Measurements from ENCODE around the gene BNIP3. TPM values are rescaled to one million over a fixed set of nuclear protein-coding genes. Genes with fewer than 3 reads are reported as not detected.

Gene BNIP3
- total RNA-seq, 1 experiment from 2014 or later, result 113 TPM

GRCh38 chr10:131928248-131929095 lies 53.3 kb downstream of the BNIP3 start:
- peaks cover 20% of the 10 kb centered on the region for H3K36me3 Mint-ChIP-seq
- H3K27ac Mint-ChIP-seq, result peak overlapping the region; percentile 35
- peaks cover 67% of the 10 kb centered on the region for H3K4me1 Mint-ChIP-seq
- peaks cover 9% of the 10 kb centered on the region for H3K9me3 Mint-ChIP-seq
- no peaks in the 10 kb centered on the region for H3K27me3 Mint-ChIP-seq (ENCODE audit: low read depth)
- no peak for DNase-seq (ENCODE audit: low spot score)
- no peak for ATAC-seq
- ChIA-PET CTCF (interaction anchor here (1.0 to 2.5 kb wide), 2 partner anchors 15 to 37 kb away, joined by 3 to 6 read pairs; no protein-coding TSS in a partner anchor), POLR2A (no interaction called here)
- TF ChIP-seq PREB (CRISPR knock-in tag; IDR thresholded peaks at IDR 0.05; ENCODE audit: borderline replicate concordance), result no peak
- TF ChIP-seq, protein P1, sequence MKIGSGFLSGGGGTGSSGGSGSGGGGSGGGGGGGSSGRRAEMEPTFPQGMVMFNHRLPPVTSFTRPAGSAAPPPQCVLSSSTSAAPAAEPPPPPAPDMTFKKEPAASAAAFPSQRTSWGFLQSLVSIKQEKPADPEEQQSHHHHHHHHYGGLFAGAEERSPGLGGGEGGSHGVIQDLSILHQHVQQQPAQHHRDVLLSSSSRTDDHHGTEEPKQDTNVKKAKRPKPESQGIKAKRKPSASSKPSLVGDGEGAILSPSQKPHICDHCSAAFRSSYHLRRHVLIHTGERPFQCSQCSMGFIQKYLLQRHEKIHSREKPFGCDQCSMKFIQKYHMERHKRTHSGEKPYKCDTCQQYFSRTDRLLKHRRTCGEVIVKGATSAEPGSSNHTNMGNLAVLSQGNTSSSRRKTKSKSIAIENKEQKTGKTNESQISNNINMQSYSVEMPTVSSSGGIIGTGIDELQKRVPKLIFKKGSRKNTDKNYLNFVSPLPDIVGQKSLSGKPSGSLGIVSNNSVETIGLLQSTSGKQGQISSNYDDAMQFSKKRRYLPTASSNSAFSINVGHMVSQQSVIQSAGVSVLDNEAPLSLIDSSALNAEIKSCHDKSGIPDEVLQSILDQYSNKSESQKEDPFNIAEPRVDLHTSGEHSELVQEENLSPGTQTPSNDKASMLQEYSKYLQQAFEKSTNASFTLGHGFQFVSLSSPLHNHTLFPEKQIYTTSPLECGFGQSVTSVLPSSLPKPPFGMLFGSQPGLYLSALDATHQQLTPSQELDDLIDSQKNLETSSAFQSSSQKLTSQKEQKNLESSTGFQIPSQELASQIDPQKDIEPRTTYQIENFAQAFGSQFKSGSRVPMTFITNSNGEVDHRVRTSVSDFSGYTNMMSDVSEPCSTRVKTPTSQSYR (CRISPR knock-in tag; IDR thresholded peaks at IDR 0.05), result no peak
- no peak for TF ChIP-seq NR3C1 (CRISPR knock-in tag; conservative IDR thresholded peaks at IDR 0.05; ENCODE audit: low read depth)
- no peak for TF ChIP-seq NR1H2 (CRISPR knock-in tag; IDR thresholded peaks at IDR 0.05)
- TF ChIP-seq JAZF1 (CRISPR knock-in tag; IDR thresholded peaks at IDR 0.05), result no peak
- no peak for TF ChIP-seq SMAD3 (CRISPR knock-in tag; IDR thresholded peaks at IDR 0.05; ENCODE audit: borderline replicate concordance)
- TF ChIP-seq, protein P2, sequence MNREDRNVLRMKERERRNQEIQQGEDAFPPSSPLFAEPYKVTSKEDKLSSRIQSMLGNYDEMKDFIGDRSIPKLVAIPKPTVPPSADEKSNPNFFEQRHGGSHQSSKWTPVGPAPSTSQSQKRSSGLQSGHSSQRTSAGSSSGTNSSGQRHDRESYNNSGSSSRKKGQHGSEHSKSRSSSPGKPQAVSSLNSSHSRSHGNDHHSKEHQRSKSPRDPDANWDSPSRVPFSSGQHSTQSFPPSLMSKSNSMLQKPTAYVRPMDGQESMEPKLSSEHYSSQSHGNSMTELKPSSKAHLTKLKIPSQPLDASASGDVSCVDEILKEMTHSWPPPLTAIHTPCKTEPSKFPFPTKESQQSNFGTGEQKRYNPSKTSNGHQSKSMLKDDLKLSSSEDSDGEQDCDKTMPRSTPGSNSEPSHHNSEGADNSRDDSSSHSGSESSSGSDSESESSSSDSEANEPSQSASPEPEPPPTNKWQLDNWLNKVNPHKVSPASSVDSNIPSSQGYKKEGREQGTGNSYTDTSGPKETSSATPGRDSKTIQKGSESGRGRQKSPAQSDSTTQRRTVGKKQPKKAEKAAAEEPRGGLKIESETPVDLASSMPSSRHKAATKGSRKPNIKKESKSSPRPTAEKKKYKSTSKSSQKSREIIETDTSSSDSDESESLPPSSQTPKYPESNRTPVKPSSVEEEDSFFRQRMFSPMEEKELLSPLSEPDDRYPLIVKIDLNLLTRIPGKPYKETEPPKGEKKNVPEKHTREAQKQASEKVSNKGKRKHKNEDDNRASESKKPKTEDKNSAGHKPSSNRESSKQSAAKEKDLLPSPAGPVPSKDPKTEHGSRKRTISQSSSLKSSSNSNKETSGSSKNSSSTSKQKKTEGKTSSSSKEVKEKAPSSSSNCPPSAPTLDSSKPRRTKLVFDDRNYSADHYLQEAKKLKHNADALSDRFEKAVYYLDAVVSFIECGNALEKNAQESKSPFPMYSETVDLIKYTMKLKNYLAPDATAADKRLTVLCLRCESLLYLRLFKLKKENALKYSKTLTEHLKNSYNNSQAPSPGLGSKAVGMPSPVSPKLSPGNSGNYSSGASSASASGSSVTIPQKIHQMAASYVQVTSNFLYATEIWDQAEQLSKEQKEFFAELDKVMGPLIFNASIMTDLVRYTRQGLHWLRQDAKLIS (CRISPR knock-in tag; IDR thresholded peaks at IDR 0.05; ENCODE audit: borderline replicate concordance), result no peak
- TF ChIP-seq, protein P3, sequence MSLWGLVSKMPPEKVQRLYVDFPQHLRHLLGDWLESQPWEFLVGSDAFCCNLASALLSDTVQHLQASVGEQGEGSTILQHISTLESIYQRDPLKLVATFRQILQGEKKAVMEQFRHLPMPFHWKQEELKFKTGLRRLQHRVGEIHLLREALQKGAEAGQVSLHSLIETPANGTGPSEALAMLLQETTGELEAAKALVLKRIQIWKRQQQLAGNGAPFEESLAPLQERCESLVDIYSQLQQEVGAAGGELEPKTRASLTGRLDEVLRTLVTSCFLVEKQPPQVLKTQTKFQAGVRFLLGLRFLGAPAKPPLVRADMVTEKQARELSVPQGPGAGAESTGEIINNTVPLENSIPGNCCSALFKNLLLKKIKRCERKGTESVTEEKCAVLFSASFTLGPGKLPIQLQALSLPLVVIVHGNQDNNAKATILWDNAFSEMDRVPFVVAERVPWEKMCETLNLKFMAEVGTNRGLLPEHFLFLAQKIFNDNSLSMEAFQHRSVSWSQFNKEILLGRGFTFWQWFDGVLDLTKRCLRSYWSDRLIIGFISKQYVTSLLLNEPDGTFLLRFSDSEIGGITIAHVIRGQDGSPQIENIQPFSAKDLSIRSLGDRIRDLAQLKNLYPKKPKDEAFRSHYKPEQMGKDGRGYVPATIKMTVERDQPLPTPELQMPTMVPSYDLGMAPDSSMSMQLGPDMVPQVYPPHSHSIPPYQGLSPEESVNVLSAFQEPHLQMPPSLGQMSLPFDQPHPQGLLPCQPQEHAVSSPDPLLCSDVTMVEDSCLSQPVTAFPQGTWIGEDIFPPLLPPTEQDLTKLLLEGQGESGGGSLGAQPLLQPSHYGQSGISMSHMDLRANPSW (CRISPR knock-in tag; conservative IDR thresholded peaks at IDR 0.05; ENCODE audit: low read depth), result no peak
- TF ChIP-seq, protein P4, sequence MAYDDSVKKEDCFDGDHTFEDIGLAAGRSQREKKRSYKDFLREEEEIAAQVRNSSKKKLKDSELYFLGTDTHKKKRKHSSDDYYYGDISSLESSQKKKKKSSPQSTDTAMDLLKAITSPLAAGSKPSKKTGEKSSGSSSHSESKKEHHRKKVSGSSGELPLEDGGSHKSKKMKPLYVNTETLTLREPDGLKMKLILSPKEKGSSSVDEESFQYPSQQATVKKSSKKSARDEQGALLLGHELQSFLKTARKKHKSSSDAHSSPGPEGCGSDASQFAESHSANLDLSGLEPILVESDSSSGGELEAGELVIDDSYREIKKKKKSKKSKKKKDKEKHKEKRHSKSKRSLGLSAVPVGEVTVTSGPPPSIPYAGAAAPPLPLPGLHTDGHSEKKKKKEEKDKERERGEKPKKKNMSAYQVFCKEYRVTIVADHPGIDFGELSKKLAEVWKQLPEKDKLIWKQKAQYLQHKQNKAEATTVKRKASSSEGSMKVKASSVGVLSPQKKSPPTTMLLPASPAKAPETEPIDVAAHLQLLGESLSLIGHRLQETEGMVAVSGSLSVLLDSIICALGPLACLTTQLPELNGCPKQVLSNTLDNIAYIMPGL (CRISPR knock-in tag; IDR thresholded peaks at IDR 0.05), result no peak
- TF ChIP-seq ZNF138 (CRISPR knock-in tag; conservative IDR thresholded peaks at IDR 0.05), result no peak
- TF ChIP-seq, protein P5, sequence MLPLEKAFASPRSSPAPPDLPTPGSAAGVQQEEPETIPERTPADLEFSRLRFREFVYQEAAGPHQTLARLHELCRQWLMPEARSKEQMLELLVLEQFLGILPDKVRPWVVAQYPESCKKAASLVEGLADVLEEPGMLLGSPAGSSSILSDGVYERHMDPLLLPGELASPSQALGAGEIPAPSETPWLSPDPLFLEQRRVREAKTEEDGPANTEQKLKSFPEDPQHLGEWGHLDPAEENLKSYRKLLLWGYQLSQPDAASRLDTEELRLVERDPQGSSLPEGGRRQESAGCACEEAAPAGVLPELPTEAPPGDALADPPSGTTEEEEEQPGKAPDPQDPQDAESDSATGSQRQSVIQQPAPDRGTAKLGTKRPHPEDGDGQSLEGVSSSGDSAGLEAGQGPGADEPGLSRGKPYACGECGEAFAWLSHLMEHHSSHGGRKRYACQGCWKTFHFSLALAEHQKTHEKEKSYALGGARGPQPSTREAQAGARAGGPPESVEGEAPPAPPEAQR (CRISPR knock-in tag; IDR thresholded peaks at IDR 0.05), result no peak
- H3K4me3 Mint-ChIP-seq, result no peak overlapping the region

Data from WTC11 (cell line).